Lower lobe of right lung (tissue), 2 donors: ENCODE results near the gene MUC4. TPM values are rescaled to one million over a fixed set of nuclear protein-coding genes. Genes with fewer than 3 reads are reported as not detected.
A peak's percentile ranks its signal among the peaks of the same experiment; 100 is the strongest.

Source experiments
- ATAC-seq, 2 donors: fragments of 200-7000 bp; cut with Tn5 transposase; one replicate each; pipeline ENCODE4 v1.9.1; 2020 to 2022; ENCODE audit warnings: mild to moderate bottlenecking in 2 of 2, moderate library complexity in 2 of 2
- DNase-seq: peaks from one replicate; pipeline ENCODE4 v3.0.0-alpha.2; 2020
- H3K27ac ChIP-seq: fragments of 200-600 bp; one replicate; pipeline ENCODE4 v1.8.0; 2022
- H3K27me3 ChIP-seq: fragments of 200-600 bp; one replicate; pipeline ENCODE4 v1.8.0; 2022; ENCODE audit warnings: low read depth
- H3K36me3 ChIP-seq: fragments of 200-600 bp; one replicate; pipeline ENCODE4 v1.8.0; 2022; ENCODE audit warnings: mild to moderate bottlenecking
- H3K4me1 ChIP-seq: fragments of 200-600 bp; one replicate; pipeline ENCODE4 v1.8.0; 2022
- H3K4me3 ChIP-seq: fragments of 200-600 bp; one replicate; pipeline ENCODE4 v1.8.0; 2022; ENCODE audit warnings: mild to moderate bottlenecking
- H3K9me3 ChIP-seq: fragments of 200-600 bp; one replicate; pipeline ENCODE4 v1.8.0; 2022
- intact Hi-C: fragments of 100-400 bp; cut with DNase I; formaldehyde crosslinking; loops from one replicate; pipeline ENCODE4 v1.11.0; 2022
- total RNA-seq: library from RNA; stranded (reverse); fragmentation: NEBNext Ultra II Directional; extraction: Animal tissue kit (Norgen Biotek cat#: 25700); gene quantifications from one replicate; pipeline ENCODE4 v1.2.1, GENCODE V29; 2021
- TF ChIP-seq, protein P1 (sequence below): fragments of 200-600 bp; IDR thresholded peaks from one replicate; pipeline ENCODE4 v1.8.0; 2022; ENCODE audit warnings: antibody characterized with exemption, mild to moderate bottlenecking
- donor health status: DM: no; HTN: yes; CAD: no; lungs with severe emphysema.

The MUC4 gene
- total RNA-seq, 1 donor from 2014 or later: 7.9 TPM

DNA sequence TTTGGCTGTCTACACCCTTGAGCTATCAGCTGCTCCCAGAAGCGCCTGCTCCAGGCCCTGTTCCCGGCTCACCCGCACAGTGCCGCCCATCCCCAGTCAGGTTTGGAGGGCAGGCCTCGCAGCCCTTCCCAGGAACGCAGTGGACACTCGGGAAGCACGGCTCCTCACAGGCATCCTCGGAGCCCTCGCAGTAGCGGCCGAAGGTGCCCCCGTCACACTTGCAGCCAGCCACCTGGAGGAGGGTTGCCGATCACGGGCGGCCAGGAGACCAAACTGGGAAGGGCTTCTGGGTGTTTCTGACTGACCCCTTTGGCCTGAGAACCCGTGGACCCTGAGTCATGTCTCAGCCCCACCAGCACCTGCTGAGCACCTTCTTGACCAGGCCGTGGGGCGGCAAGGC lies 57.6 kb downstream of the MUC4 start:
- DNase-seq (peak; percentile 46), ATAC-seq (no peak)
- Histone ChIP-seq H3K27me3 (peaks cover 21% of the 10 kb centered on the region), H3K4me1 (peaks cover 8% of the 10 kb centered on the region), H3K36me3 (no peaks in the 10 kb centered on the region), H3K9me3 (no peaks in the 10 kb centered on the region), H3K27ac (no peak overlapping the region), H3K4me3 (no peak overlapping the region)
- TF ChIP-seq, protein P1, sequence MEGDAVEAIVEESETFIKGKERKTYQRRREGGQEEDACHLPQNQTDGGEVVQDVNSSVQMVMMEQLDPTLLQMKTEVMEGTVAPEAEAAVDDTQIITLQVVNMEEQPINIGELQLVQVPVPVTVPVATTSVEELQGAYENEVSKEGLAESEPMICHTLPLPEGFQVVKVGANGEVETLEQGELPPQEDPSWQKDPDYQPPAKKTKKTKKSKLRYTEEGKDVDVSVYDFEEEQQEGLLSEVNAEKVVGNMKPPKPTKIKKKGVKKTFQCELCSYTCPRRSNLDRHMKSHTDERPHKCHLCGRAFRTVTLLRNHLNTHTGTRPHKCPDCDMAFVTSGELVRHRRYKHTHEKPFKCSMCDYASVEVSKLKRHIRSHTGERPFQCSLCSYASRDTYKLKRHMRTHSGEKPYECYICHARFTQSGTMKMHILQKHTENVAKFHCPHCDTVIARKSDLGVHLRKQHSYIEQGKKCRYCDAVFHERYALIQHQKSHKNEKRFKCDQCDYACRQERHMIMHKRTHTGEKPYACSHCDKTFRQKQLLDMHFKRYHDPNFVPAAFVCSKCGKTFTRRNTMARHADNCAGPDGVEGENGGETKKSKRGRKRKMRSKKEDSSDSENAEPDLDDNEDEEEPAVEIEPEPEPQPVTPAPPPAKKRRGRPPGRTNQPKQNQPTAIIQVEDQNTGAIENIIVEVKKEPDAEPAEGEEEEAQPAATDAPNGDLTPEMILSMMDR: no peak
- intact Hi-C loops: no loop called here

DNA sequence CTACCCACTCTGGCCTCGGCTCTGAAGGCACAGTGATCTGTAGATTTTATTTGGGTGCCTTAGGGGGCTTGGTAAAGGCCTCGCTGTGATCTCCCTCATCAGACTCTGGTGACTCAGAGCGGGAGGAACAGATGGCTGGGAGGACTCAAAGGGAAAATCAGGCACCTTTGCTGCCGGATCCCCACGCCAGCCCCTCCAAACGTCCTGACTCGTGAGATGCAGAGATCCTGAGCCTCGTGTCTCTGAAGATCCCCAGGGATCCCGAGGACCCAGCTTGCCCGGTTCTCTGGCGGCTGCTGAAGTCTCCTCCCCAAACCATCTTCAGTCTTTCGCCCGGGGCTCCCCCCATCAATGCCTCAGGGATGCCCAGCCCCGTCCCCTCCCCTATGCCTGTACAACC lies 58.1 kb downstream of the MUC4 start:
- DNase-seq (peak; percentile 20), ATAC-seq (no peak)
- Histone ChIP-seq H3K27ac (peak overlapping the region; percentile 49), H3K4me3 (no peak overlapping the region), H3K36me3 (no peaks in the 10 kb centered on the region), H3K4me1 (peaks cover 8% of the 10 kb centered on the region), H3K27me3 (peaks cover 15% of the 10 kb centered on the region), H3K9me3 (no peaks in the 10 kb centered on the region)
- TF ChIP-seq, protein P1: no peak
- intact Hi-C loops: no loop called here

DNA sequence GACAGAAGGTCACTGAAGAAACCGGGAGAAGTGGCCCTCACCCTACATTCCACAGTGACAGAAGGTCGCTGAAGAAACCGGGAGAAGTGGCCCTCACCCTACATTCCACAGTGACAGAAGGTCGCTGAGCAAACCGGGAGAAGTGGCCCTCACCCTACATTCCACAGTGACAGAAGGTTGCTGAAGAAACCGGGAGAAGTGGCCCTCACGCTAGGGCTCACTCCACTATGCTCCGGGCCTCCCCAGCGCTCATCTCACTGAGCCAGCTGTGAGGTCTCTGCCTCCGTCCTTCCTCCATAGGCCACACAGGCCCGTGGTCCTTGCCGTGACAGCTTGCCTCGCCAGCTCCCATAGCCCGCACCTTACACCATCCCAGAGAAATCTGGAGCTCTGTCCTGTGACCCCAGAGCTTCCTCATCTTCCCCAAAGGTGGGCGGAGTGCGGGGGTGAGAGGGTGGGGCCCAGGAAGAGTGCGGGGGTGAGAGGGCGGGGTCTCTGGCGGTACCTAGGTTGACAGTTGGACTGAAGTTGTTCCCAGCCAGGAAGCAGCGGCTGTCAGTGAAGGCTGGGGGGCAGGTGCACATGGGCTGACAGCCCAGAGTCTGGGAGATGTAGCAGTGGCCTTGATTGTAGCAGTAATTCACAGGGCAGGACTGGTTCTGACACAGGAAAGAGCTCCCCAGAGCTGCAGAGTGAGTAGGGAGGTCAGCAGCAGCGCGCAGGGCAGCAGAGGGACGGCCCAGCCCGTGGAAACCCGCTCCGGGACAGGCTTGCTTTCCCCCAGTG lies 59.0 kb downstream of the MUC4 start:
- peak; percentile 57 to 61 for ATAC-seq
- Histone ChIP-seq H3K27ac (peak overlapping the region; percentile 69), H3K4me1 (peaks cover 14% of the 10 kb centered on the region), H3K36me3 (no peaks in the 10 kb centered on the region), H3K9me3 (no peaks in the 10 kb centered on the region), H3K4me3 (no peak overlapping the region), H3K27me3 (peaks cover 9% of the 10 kb centered on the region)
- intact Hi-C loops: no loop called here
- DNase-seq: peak; percentile 63
- TF ChIP-seq, protein P1: no peak

DNA sequence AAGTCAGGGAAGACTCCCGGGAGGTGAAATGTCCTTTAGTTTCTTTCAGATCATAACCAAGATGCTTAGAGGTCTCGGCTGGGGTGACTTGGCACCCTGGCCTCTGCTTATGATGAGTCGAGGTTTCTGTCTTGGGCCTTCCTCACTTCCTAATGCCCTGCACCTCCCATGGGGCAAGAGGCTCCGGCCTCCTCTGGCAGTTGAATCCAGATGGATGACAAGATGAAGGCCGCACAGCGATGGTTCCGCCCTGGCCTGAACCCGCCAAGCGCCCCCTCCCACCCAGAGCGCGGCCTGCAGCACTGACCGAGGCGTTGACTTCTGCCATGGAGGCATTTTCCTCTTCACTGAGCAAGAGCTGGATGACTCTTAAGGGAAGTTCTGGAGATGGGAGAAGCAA lies 59.7 kb downstream of the MUC4 start:
- DNase-seq (no peak), ATAC-seq (no peak)
- H3K27ac ChIP-seq: peak overlapping the region; percentile 69
- intact Hi-C loops: no loop called here
- no peaks in the 10 kb centered on the region for H3K9me3 ChIP-seq
- H3K36me3 ChIP-seq: no peaks in the 10 kb centered on the region
- peaks cover 2% of the 10 kb centered on the region for H3K27me3 ChIP-seq
- H3K4me1 ChIP-seq: peaks cover 11% of the 10 kb centered on the region
- TF ChIP-seq, protein P1: no peak
- H3K4me3 ChIP-seq: no peak overlapping the region

DNA sequence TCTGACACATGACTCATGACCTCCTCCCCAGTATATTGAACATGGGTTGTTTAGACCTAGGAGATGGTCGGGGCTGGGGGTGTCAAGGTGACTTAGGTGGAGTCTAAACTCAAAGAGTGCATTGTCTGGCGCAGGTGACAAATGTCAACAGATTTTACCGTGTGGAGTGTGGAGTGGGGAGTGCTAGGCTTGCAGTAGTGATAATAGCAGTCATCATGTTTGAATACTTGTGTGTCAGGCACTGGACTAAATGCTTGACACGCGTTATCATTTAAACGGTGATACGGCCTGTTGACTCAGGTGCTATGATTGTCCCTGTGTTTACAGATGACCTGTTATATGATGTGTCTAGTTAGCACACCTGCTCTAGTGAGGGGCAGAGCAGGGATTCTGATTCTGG lies 60.2 kb downstream of the MUC4 start:
- no peak overlapping the region for H3K27ac ChIP-seq
- H3K4me1 ChIP-seq: peaks cover 9% of the 10 kb centered on the region
- no peaks in the 10 kb centered on the region for H3K27me3 ChIP-seq
- intact Hi-C loops: no loop called here
- DNase-seq (no peak), ATAC-seq (no peak)
- no peaks in the 10 kb centered on the region for H3K36me3 ChIP-seq
- H3K9me3 ChIP-seq: no peaks in the 10 kb centered on the region
- H3K4me3 ChIP-seq: no peak overlapping the region
- TF ChIP-seq, protein P1: no peak
